ENCODE results near the gene EVI5L.

The EVI5L gene

DNA sequence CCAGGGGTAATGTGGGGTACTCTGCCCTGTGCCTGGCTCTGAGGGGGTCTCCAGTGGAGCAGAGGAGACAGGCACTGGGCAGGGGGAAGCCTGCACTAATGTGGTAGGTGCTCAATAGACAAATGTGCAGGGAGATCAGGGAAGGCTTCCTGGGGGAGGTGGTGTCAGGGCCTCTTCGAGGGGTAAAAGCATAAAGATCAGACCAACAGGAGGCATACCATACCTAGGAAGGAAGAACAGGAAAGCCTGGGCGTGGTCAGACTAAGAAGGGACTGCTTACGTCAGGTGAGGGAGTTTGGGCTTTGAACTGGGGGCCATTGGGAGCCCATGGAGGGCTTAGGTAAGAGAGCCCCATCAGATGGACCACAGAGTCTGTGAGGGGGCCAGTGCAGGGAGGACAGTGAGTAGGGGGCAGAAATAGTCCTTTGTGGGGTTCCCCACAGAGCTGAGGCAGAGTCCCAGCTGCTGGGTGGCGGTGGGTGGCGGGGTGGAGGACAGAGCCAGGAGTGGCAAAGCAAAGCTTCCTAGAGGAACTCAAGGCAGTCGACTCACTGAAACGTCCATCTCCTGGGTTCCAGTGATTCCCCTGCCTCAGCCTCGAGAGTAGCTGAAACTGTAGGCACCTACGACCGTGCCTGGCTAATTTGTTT lies 35.4 kb downstream of the EVI5L start:
- H3K9ac ChIP-seq (ENCODE audit: low read depth, low read length), result no peak overlapping the region
- no peak overlapping the region for H3K4me3 ChIP-seq (ENCODE audit: low read depth, low read length)

DNA sequence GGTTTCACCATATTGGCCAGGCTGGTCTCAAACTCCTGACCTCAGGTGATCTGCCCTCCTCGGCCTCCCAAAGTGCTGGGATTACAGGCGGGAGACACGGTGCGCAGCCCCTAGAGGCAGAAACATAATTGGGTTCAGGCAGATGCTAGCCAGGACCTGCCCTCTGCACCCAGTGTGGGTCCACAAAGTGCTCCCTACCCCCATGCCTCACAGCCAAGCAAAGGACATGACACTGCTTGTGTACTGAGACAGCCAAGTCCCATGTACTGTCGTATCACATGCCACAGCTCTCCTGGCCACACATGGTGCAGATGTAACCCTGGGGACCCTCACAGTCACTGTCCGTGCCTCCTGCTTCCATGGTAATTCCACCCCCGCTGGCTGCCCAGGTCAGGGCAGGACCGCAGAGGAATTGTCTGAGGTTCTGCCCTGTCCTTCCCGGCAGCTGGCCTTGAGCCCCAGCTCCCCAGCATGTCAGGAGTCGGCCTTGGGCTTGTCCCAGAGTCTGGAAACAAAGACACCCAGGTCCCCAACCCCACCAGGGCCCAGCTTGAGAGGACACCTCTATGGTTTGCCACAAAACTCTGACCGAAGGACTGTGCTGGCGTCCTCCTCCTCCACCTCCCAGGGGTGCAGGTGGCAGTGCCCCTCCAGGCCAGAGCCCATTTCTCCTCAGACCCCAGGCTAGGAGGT lies 36.5 kb downstream of the EVI5L start:
- Histone ChIP-seq H3K4me1 (ENCODE audit: control insufficient read depth, insufficient read depth, low read length) (peaks cover 6% of the 10 kb centered on the region), H3K36me3 (ENCODE audit: control insufficient read depth, insufficient read depth, low read length) (no peaks in the 10 kb centered on the region), H3K9ac (ENCODE audit: low read depth, low read length) (no peak overlapping the region), H3K4me3 (ENCODE audit: low read depth, low read length) (no peak overlapping the region), H3K27me3 (ENCODE audit: control insufficient read depth, insufficient read depth, low read length) (peaks cover 43% of the 10 kb centered on the region), H3K9me3 (ENCODE audit: control insufficient read depth, insufficient read depth, low read length) (no peaks in the 10 kb centered on the region)

More for the DNA sequence above, 35.4 kb downstream of the EVI5L start:
- H3K4me1 ChIP-seq (ENCODE audit: control insufficient read depth, insufficient read depth, low read length), result peaks cover 11% of the 10 kb centered on the region
- H3K27me3 ChIP-seq (ENCODE audit: control insufficient read depth, insufficient read depth, low read length), result peaks cover 54% of the 10 kb centered on the region
- no peaks in the 10 kb centered on the region for H3K9me3 ChIP-seq (ENCODE audit: control insufficient read depth, insufficient read depth, low read length)
- H3K36me3 ChIP-seq (ENCODE audit: control insufficient read depth, insufficient read depth, low read length), result no peaks in the 10 kb centered on the region

DNA sequence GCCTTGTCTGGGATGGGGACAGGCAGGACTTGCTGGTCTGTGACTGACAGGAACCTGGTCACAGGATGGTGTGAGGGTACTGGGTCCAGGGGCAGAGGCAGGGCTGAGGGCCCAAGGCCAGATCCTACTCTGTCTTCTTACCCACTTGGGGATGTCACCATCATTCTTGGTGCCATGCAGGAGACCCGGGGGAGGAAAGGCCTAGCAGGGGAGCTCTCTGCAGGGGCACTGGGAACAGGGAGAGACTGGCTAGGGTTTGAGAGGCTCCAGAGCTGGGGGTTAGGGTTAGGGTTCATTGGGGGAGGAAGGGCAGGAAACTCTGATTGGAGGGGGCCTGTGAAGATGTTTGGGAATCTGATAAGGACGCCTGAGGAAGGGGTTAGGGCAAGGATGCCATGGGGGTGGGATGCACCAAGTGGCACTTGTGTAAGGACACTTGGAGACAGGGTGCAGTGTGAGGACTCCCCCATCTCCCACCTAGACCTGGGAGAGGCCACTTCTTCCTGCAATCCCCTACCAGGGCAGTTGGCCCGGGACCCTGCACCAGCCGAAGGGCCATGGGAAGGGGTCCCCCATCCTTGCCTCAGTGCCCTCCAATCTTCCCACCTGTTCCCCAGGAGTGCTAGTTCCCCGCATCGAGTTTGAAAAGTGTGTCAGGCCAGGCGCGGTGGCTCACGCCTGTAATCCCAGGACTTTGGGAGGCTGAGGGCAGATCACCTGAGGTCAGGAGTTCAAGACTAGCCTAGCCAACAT lies 37.2 kb downstream of the EVI5L start:
- no peaks in the 10 kb centered on the region for H3K36me3 ChIP-seq (ENCODE audit: control insufficient read depth, insufficient read depth, low read length)
- H3K27me3 ChIP-seq (ENCODE audit: control insufficient read depth, insufficient read depth, low read length), result peaks cover 41% of the 10 kb centered on the region
- H3K9me3 ChIP-seq (ENCODE audit: control insufficient read depth, insufficient read depth, low read length), result no peaks in the 10 kb centered on the region
- H3K4me3 ChIP-seq (ENCODE audit: low read depth, low read length), result no peak overlapping the region
- H3K9ac ChIP-seq (ENCODE audit: low read depth, low read length), result no peak overlapping the region
- peaks cover 6% of the 10 kb centered on the region for H3K4me1 ChIP-seq (ENCODE audit: control insufficient read depth, insufficient read depth, low read length)

DNA sequence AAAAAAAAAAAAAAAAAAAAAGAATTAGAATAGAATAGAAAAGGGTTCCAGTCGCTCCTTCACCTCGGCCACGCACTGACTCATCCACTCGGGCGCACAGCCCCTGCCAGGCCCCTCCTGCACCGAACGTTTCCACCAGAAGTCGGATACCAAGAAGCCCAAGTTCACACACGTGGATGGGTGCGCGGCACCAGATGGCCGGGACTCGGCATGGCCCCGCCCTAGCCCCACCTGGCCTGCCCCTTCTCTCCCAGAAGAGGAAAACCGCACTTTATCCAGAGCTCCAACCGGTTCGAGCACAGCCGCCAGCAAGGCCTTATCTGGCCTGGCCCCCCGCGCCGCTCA lies 38.3 kb downstream of the EVI5L start:
- no peak overlapping the region for H3K9ac ChIP-seq (ENCODE audit: low read depth, low read length)
- H3K4me3 ChIP-seq (ENCODE audit: low read depth, low read length), result peak overlapping the region; percentile 69
- peaks cover 11% of the 10 kb centered on the region for H3K4me1 ChIP-seq (ENCODE audit: control insufficient read depth, insufficient read depth, low read length)
- no peaks in the 10 kb centered on the region for H3K9me3 ChIP-seq (ENCODE audit: control insufficient read depth, insufficient read depth, low read length)
- H3K36me3 ChIP-seq (ENCODE audit: control insufficient read depth, insufficient read depth, low read length), result no peaks in the 10 kb centered on the region
- peaks cover 45% of the 10 kb centered on the region for H3K27me3 ChIP-seq (ENCODE audit: control insufficient read depth, insufficient read depth, low read length)

DNA sequence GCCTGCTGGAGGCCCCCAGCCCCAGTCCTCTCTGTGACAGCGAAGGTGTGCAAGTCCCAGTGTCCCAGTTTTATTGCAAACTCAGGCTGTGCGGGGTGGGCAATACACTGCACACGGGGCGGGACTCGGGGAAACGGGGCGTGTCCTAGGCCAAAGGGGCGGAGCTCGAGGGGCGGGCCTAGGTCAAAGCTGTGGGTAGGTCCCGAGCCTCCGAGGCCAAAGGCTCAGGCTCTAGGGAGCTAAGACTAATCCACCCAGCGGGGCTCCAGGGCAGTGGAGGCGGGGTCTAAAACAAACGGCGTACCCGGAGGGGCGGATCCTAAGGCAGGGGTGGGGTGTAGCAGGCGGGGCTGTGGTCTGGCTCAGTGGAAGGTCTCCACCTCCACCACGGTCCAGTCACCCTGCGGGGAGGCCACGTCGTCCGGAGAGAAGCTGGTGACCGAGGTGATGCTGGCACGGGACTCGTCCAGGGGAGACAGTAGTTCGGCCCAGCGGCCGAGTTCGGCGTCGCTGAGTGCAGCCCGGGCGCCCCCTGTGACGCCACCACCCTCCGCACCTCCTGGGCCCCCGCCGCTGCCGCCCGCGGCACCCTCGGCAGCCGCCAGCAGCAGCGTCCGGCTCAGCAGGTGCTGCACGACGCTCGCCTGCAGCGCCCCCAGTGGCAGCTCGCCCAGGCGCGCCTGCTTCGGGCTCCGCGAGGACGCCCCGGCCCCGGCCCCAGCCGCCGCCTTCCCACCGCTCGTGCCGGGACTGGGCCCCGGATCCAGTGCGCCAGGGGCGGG lies 38.8 kb downstream of the EVI5L start:
- Histone ChIP-seq H3K4me3 (ENCODE audit: low read depth, low read length) (peak overlapping the region; percentile 69), H3K27me3 (ENCODE audit: control insufficient read depth, insufficient read depth, low read length) (peaks cover 44% of the 10 kb centered on the region), H3K9me3 (ENCODE audit: control insufficient read depth, insufficient read depth, low read length) (no peaks in the 10 kb centered on the region), H3K36me3 (ENCODE audit: control insufficient read depth, insufficient read depth, low read length) (no peaks in the 10 kb centered on the region), H3K4me1 (ENCODE audit: control insufficient read depth, insufficient read depth, low read length) (peaks cover 11% of the 10 kb centered on the region), H3K9ac (ENCODE audit: low read depth, low read length) (no peak overlapping the region)

DNA sequence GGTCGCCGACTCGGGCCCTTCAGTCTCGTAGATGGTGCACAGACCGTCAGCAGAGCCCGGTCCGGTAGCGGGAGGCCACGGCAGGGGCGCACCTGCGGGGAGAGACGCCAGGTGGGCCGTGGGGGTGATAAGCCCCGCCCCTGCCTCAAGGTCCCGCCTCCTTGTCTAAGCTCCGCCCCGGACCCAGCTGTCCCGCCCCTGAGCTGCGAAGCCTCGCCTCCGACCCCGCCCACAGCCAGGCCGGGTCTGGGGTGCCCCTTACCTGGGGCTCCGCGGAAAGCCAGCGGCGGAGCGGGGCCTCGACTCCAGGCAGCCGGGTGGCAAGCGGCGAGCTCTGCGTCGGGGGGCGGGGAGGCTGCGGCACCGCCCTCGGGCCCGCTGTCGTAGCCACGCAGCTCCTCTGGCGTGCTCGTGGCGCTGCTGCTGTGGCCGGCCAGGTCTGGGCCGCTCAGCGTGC lies 39.5 kb downstream of the EVI5L start:
- Histone ChIP-seq H3K9ac (ENCODE audit: low read depth, low read length) (no peak overlapping the region), H3K4me3 (ENCODE audit: low read depth, low read length) (peak overlapping the region; percentile 69), H3K36me3 (ENCODE audit: control insufficient read depth, insufficient read depth, low read length) (no peaks in the 10 kb centered on the region), H3K4me1 (ENCODE audit: control insufficient read depth, insufficient read depth, low read length) (peaks cover 11% of the 10 kb centered on the region), H3K27me3 (ENCODE audit: control insufficient read depth, insufficient read depth, low read length) (peaks cover 38% of the 10 kb centered on the region), H3K9me3 (ENCODE audit: control insufficient read depth, insufficient read depth, low read length) (no peaks in the 10 kb centered on the region)

DNA sequence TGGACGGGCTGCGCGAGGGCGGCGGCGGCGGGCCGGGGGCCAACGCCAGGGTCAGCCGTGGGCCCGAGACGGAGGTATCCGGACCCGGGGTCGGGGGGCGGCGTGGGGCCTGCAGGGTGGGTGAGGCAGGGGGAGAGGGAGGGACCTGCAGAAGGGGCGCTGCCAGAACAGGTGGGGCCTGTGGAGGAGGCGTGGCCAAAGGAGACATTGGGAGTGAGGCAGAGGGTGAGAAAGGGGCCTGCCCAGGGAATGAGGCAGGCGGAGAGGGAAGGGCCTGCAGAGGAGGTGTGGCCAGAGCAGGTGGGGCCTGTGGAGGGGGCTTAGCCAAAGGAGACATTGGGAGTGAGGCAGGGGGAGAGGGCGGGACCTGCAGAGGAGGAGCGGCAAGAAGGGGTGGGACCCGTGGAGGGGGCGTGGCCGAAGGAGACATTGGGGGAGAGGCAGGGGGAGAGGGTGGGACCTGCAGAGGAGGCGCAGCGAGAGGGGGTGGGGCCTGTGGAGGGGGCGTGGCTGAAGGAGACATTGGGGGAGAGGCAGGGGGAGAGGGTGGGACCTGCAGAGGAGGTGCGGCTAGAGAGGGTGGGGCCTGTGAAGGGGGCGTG lies 40.0 kb downstream of the EVI5L start:
- Histone ChIP-seq H3K27me3 (ENCODE audit: control insufficient read depth, insufficient read depth, low read length) (peaks cover 36% of the 10 kb centered on the region), H3K9me3 (ENCODE audit: control insufficient read depth, insufficient read depth, low read length) (no peaks in the 10 kb centered on the region), H3K4me3 (ENCODE audit: low read depth, low read length) (peak overlapping the region; percentile 69), H3K36me3 (ENCODE audit: control insufficient read depth, insufficient read depth, low read length) (no peaks in the 10 kb centered on the region), H3K9ac (ENCODE audit: low read depth, low read length) (no peak overlapping the region), H3K4me1 (ENCODE audit: control insufficient read depth, insufficient read depth, low read length) (peaks cover 11% of the 10 kb centered on the region)

DNA sequence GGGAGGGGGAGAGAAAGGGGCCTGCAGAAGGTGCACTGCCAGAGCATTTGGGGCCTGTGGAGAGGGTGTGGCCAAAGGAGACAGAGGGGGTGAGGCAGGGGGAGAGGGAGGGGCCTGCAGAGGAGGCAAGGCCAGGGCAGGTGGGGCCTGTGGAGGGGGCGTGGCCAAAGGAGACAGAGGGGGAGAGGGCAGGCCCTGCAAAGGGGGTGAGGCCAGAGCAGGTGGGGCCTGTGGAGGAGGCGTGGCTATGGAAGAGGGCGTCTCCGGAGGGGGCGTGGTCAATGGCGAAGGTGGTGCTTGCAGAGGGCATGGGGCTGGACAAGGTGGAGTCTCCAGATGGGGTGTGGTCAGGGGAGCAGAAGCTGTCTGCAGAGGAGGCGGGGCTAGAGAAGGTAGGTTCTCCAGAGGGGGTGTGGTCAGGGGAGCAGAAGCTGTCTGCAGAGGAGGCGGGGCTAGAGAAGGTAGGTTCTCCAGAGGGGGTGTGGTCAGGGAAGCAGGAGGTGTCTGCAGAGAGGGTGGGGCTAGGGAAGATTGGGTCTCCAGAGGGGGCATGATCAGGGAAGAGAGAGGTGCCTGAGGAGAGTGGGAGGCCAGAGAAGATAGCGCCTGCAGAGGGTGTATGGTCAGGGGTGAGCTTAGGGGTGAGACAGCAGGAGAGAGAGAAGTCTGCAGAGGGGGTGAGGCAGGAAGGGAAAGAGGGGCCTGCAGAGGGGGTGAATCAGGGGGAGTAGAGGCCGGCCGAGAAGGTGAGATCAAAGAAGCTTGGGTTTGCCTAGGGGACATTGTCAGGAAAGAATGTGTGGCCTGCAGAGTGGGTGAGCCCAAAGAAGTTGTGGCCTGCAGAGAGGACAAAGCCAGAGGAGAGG lies 40.8 kb downstream of the EVI5L start:
- Histone ChIP-seq H3K4me1 (ENCODE audit: control insufficient read depth, insufficient read depth, low read length) (peaks cover 6% of the 10 kb centered on the region), H3K36me3 (ENCODE audit: control insufficient read depth, insufficient read depth, low read length) (no peaks in the 10 kb centered on the region), H3K4me3 (ENCODE audit: low read depth, low read length) (peak overlapping the region; percentile 4), H3K27me3 (ENCODE audit: control insufficient read depth, insufficient read depth, low read length) (peaks cover 29% of the 10 kb centered on the region), H3K9me3 (ENCODE audit: control insufficient read depth, insufficient read depth, low read length) (no peaks in the 10 kb centered on the region), H3K9ac (ENCODE audit: low read depth, low read length) (no peak overlapping the region)

DNA sequence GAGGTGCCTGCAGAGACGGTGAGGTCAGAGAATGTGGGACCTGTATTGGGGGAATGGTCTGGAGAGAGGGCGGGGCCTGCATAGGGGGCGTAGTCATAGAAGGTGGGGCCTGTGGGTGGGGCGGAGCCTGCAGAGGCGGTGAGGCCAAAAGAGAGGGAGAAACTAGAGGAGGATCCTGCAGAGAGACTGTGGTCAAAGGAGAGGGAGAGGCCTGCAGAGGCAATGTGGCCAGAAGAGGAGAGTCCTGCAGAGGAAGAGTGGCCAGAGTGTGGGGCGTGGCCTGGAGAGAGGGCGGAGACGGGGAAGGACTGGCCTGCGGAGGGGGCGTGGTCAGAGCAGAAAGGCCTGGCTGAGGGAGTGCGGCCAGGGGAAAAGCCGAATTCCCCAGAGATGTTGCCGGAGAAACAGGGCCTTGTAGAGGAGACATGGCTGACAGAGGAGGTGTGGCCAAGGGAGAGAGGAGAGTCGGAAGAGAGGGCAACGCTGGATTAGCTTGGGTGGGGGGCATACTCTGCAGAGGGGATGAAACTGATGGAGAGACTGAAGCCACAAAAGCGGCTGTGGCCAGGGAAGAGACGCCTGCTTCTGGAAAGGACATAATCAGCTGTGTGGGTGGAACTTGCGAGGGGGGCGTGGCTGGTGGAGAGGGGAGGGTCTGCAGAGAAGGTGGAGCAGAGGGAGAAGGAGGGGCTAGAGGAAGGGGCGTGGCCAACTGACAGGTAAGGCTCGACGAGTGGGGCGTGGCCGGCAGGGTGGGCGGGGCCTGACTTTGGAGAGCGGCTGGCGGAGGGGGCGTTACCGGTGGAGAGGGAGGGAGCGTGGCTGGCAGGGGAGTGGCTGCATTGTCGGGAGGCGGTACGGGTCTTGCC lies 41.7 kb downstream of the EVI5L start:
- H3K4me3 ChIP-seq (ENCODE audit: low read depth, low read length), result peak overlapping the region; percentile 56

More for the DNA sequence above, 41.7 kb downstream of the EVI5L start:
- no peaks in the 10 kb centered on the region for H3K9me3 ChIP-seq (ENCODE audit: control insufficient read depth, insufficient read depth, low read length)
- no peaks in the 10 kb centered on the region for H3K36me3 ChIP-seq (ENCODE audit: control insufficient read depth, insufficient read depth, low read length)
- peaks cover 29% of the 10 kb centered on the region for H3K27me3 ChIP-seq (ENCODE audit: control insufficient read depth, insufficient read depth, low read length)
- peaks cover 6% of the 10 kb centered on the region for H3K4me1 ChIP-seq (ENCODE audit: control insufficient read depth, insufficient read depth, low read length)
- no peak overlapping the region for H3K9ac ChIP-seq (ENCODE audit: low read depth, low read length)

All from iPS-15b (cell line).